ENCODE measurements around the gene RHOBTB1. TPM values are rescaled to one million over a fixed set of nuclear protein-coding genes. Genes with fewer than 3 reads are reported as not detected.

RHOBTB1 gene
- 10 to 100 TPM; 15.5 to 44.0 (median 25.3) TPM for total RNA-seq

- Histone ChIP-seq H3K27me3 (no peaks in the 10 kb centered on the region), H3K27ac (peak within 1 kb of the TSS; percentile 96 to 98 (median 97)), H3K4me1 (peaks cover 0 to 41% (median 13%) of the 10 kb centered on the region in 3 donors), H3K4me3 (peak within 1 kb of the TSS; percentile 54 to 88), H3K9me3 (no peaks in the 10 kb centered on the region), H3K36me3 (no peaks in the 10 kb centered on the region)
- WGBS, 2 donors (ENCODE audit: low coverage in 1 of 2), result no CpG with 5 or more reads among the region's 77 CpGs
- TF ChIP-seq CTCF (IDR thresholded peaks at IDR 0.05) (no peak), POLR2AphosphoS5 (IDR thresholded peaks at IDR 0.05) (peak; percentile 80), POLR2A (IDR thresholded peaks at IDR 0.05) (peak; percentile 78 to 80)
- peak; percentile 93 for ATAC-seq
Observed at GRCh38 chr10:60944058-60944909, at the start of gene RHOBTB1. Gene RHOBTB1 (minus strand): TSS chr10:60944185. CDS start chr10:60911542, 32,643 bp downstream.

- H3K4me3 ChIP-seq, result no peak overlapping the region
- no peaks in the 10 kb centered on the region for H3K36me3 ChIP-seq
- no peak for ATAC-seq
- H3K4me1 ChIP-seq, result no peaks in the 10 kb centered on the region
- H3K9me3 ChIP-seq, result no peaks in the 10 kb centered on the region
- H3K27me3 ChIP-seq, result no peaks in the 10 kb centered on the region
- no peak for TF ChIP-seq POLR2A (IDR thresholded peaks at IDR 0.05)
- TF ChIP-seq EP300 (IDR thresholded peaks at IDR 0.05), result no peak
- no peak for TF ChIP-seq POLR2AphosphoS5 (IDR thresholded peaks at IDR 0.05)
- no peak for TF ChIP-seq CTCF (IDR thresholded peaks at IDR 0.05)
- H3K27ac ChIP-seq, result no peak overlapping the region
- 87 to 100% methylated on average over 1 of the region's 1 CpG for WGBS, 2 donors (ENCODE audit: low coverage in 1 of 2)
Observed at GRCh38 chr10:60992636-60993035, 48.7 kb upstream of the RHOBTB1 start.

- no peaks in the 10 kb centered on the region for H3K9me3 ChIP-seq
- no peaks in the 10 kb centered on the region for H3K4me1 ChIP-seq
- TF ChIP-seq CTCF (IDR thresholded peaks at IDR 0.05), result no peak
- TF ChIP-seq POLR2A (IDR thresholded peaks at IDR 0.05), result no peak
- no peak overlapping the region for H3K4me3 ChIP-seq
- 92% methylated on average over 1 of the region's 1 CpG; no CpG with 5 or more reads in 1 of the 2 donors for WGBS, 2 donors (ENCODE audit: low coverage in 1 of 2)
- no peaks in the 10 kb centered on the region for H3K27me3 ChIP-seq
- H3K27ac ChIP-seq, result no peak overlapping the region
- no peaks in the 10 kb centered on the region for H3K36me3 ChIP-seq
- ATAC-seq, result no peak
Observed at GRCh38 chr10:60990663-60991062, 46.7 kb upstream of the RHOBTB1 start.

GRCh38 chr10:60989400-60989876 is 45.5 kb upstream of the RHOBTB1 start:
- Histone ChIP-seq H3K4me3 (no peak overlapping the region), H3K27me3 (no peaks in the 10 kb centered on the region), H3K4me1 (no peaks in the 10 kb centered on the region), H3K9me3 (no peaks in the 10 kb centered on the region), H3K27ac (no peak overlapping the region), H3K36me3 (no peaks in the 10 kb centered on the region)
- ATAC-seq, result no peak
- TF ChIP-seq CTCF (IDR thresholded peaks at IDR 0.05), result no peak
- no peak for TF ChIP-seq EP300 (IDR thresholded peaks at IDR 0.05)
- TF ChIP-seq POLR2A (IDR thresholded peaks at IDR 0.05), result no peak
- TF ChIP-seq POLR2AphosphoS5 (IDR thresholded peaks at IDR 0.05), result no peak
- 81 to 88% methylated on average over 2 to 4 of the region's 4 CpGs for WGBS, 2 donors (ENCODE audit: low coverage in 1 of 2)

GRCh38 chr10:60986791-60987190 is 42.8 kb upstream of the RHOBTB1 start:
- no peak for TF ChIP-seq POLR2A (IDR thresholded peaks at IDR 0.05)
- TF ChIP-seq POLR2AphosphoS5 (IDR thresholded peaks at IDR 0.05), result no peak
- TF ChIP-seq CTCF (IDR thresholded peaks at IDR 0.05), result no peak
- TF ChIP-seq EP300 (IDR thresholded peaks at IDR 0.05), result no peak
- no peak overlapping the region for H3K27ac ChIP-seq
- WGBS, 2 donors (ENCODE audit: low coverage in 1 of 2), result 40 to 70% methylated on average over 2 to 3 of the region's 3 CpGs

More at GRCh38 chr10:60986791-60987190, 42.8 kb upstream of the RHOBTB1 start:
- no peaks in the 10 kb centered on the region for H3K27me3 ChIP-seq
- H3K9me3 ChIP-seq, result no peaks in the 10 kb centered on the region
- H3K4me1 ChIP-seq, result no peaks in the 10 kb centered on the region
- no peaks in the 10 kb centered on the region for H3K36me3 ChIP-seq
- no peak overlapping the region for H3K4me3 ChIP-seq
- ATAC-seq, result no peak
